Aorta (tissue), 5 donors: ENCODE results near the gene EDC3. TPM values are rescaled to one million over a fixed set of nuclear protein-coding genes. Genes with fewer than 3 reads are reported as not detected.

Experiments
- ATAC-seq: fragments of 200-7000 bp; cut with Tn5 transposase; one replicate; pipeline ENCODE4 v1.9.1; 2022; ENCODE audit warnings: moderate library complexity; ENCODE audit not compliant: low FRiP score
- DNase-seq, 2 donors: peaks; one replicate each; pipeline ENCODE4 v3.0.0-alpha.2; 2020
- H3K27ac ChIP-seq, 2 donors: one replicate each; pipeline ENCODE4 v1.5.1; 2013; ENCODE audit warnings: low read length in 2 of 2, mild to moderate bottlenecking in 2 of 2, moderate library complexity in 2 of 2, control low read depth in 1 of 2, inconsistent platforms in 1 of 2, low read depth in 1 of 2
- H3K27me3 ChIP-seq, 2 donors: one replicate each; pipeline ENCODE4 v1.6.1; 2013; ENCODE audit warnings: control low read depth in 1 of 2, low read length in 1 of 2, mild to moderate bottlenecking in 1 of 2, moderate library complexity in 1 of 2; ENCODE audit not compliant: insufficient read depth in 2 of 2, control insufficient read depth in 1 of 2
- H3K36me3 ChIP-seq, 2 donors: one replicate each; pipeline ENCODE4 v1.6.1; 2013; ENCODE audit warnings: control low read depth in 1 of 2, low read length in 1 of 2, mild to moderate bottlenecking in 1 of 2; ENCODE audit not compliant: insufficient read depth in 2 of 2, control insufficient read depth in 1 of 2
- H3K4me1 ChIP-seq, 2 donors: one replicate each; pipeline ENCODE4 v1.6.1; 2013; ENCODE audit warnings: low read length in 2 of 2, control low read depth in 1 of 2, mild to moderate bottlenecking in 1 of 2, moderate library complexity in 1 of 2; ENCODE audit not compliant: insufficient read depth in 2 of 2, control insufficient read depth in 1 of 2
- H3K4me3 ChIP-seq, 2 donors: one replicate each; pipeline ENCODE4 v1.5.1; 2013; ENCODE audit warnings: low read length in 2 of 2, control low read depth in 1 of 2, mild to moderate bottlenecking in 1 of 2
- H3K9me3 ChIP-seq: one replicate; pipeline ENCODE4 v1.6.1; 2013; ENCODE audit warnings: mild to moderate bottlenecking, low read length; ENCODE audit not compliant: control insufficient read depth
- WGBS, 2 donors: extraction: QIAGEN DNeasy Blood & Tissue Kit; methylation state at CpG; one replicate each; pipeline ENCODE4 v1.1.7; 2013; 5-methylcytosine and 5-hydroxymethylcytosine counted together
- intact Hi-C, 2 donors: fragments of 100-400 bp; cut with DNase I; formaldehyde crosslinking; loops; one replicate each; pipeline versions ENCODE4 v1.14.2 to v1.15.0; 2022
- polyA plus RNA-seq, 2 donors: library from polyadenylated mRNA; stranded (reverse); fragments of 200-250 nt; gene quantifications; one replicate each; pipeline ENCODE4 v1.2.3, GENCODE V29; 2013
- total RNA-seq, 2 donors: library from RNA; stranded (reverse); fragmentation: NEBNext Ultra II Directional; extraction: Animal tissue kit (Norgen Biotek cat#: 25700); gene quantifications; one replicate each; pipeline ENCODE4 v1.2.1, GENCODE V29; 2021
- donor health status: healthy with polysubstance abuse.
- donor health status: Bipolar disorder and iron deficiency.
- donor health status: DM: no; HTN: no; CAD: no.
- donor health status: DM: no; HTN: no; CAD: no.
- donor health status: DM: yes; HTN: yes; CAD: no.

EDC3 gene
- total and polyA plus RNA-seq, 4 donors: 13.4 to 30.8 (median 24.2) TPM

GRCh38 chr15:74628199-74628598 is 67.6 kb downstream of the EDC3 start:
- WGBS, 2 donors: 71 to 79% methylated on average over 3 of the region's 3 CpGs
- Histone ChIP-seq H3K27ac (no peak overlapping the region), H3K4me3 (no peak overlapping the region), H3K36me3 (peaks cover 4 to 18% of the 10 kb centered on the region in 2 donors), H3K9me3 (no peaks in the 10 kb centered on the region), H3K27me3 (no peaks in the 10 kb centered on the region), H3K4me1 (no peaks in the 10 kb centered on the region)
- intact Hi-C loops: no loop called here
- DNase-seq (no peak), ATAC-seq (no peak)

GRCh38 chr15:74627766-74628165 is 68.1 kb downstream of the EDC3 start:
- H3K27ac ChIP-seq: no peak overlapping the region
- H3K36me3 ChIP-seq: peaks cover 4 to 20% of the 10 kb centered on the region in 2 donors
- WGBS, 2 donors: 55 to 59% methylated on average over 5 of the region's 5 CpGs
- intact Hi-C loops: no loop called here
- H3K9me3 ChIP-seq: no peaks in the 10 kb centered on the region
- DNase-seq: no peak
- no peaks in the 10 kb centered on the region for H3K4me1 ChIP-seq
- ATAC-seq: no peak
- no peaks in the 10 kb centered on the region for H3K27me3 ChIP-seq
- no peak overlapping the region for H3K4me3 ChIP-seq

GRCh38 chr15:74626752-74627692 is 68.8 kb downstream of the EDC3 start:
- Histone ChIP-seq H3K4me1 (no peaks in the 10 kb centered on the region), H3K4me3 (no peak overlapping the region), H3K27me3 (no peaks in the 10 kb centered on the region), H3K27ac (no peak overlapping the region), H3K9me3 (no peaks in the 10 kb centered on the region), H3K36me3 (peaks cover 4 to 21% of the 10 kb centered on the region in 2 donors)
- WGBS, 2 donors: 80 to 82% methylated on average over 10 of the region's 10 CpGs
- DNase-seq (no peak), ATAC-seq (no peak)
- intact Hi-C loops: no loop called here

GRCh38 chr15:74626336-74626735 is 69.5 kb downstream of the EDC3 start:
- DNase-seq: no peak
- Histone ChIP-seq H3K9me3 (no peaks in the 10 kb centered on the region), H3K36me3 (peaks cover 4 to 21% of the 10 kb centered on the region in 2 donors), H3K27ac (no peak overlapping the region), H3K4me3 (no peak overlapping the region), H3K27me3 (no peaks in the 10 kb centered on the region), H3K4me1 (no peaks in the 10 kb centered on the region)
- ATAC-seq: no peak
- intact Hi-C loops: no loop called here
- 91 to 92% methylated on average over 7 of the region's 7 CpGs for WGBS, 2 donors

GRCh38 chr15:74625693-74626092 is 70.1 kb downstream of the EDC3 start:
- intact Hi-C loops: no loop called here
- ATAC-seq: no peak
- WGBS, 2 donors: 76 to 80% methylated on average over 6 of the region's 6 CpGs
- Histone ChIP-seq H3K9me3 (no peaks in the 10 kb centered on the region), H3K27ac (no peak overlapping the region), H3K36me3 (peaks cover 4 to 21% of the 10 kb centered on the region in 2 donors), H3K27me3 (no peaks in the 10 kb centered on the region), H3K4me3 (no peak overlapping the region), H3K4me1 (no peaks in the 10 kb centered on the region)
- no peak for DNase-seq

- no peaks in the 10 kb centered on the region for H3K4me1 ChIP-seq
- H3K27me3 ChIP-seq: no peaks in the 10 kb centered on the region
- no peak overlapping the region for H3K4me3 ChIP-seq
- intact Hi-C loops: no loop called here
- ATAC-seq (no peak), DNase-seq (peak in 1 of 2 donors; percentile 38)
- no peaks in the 10 kb centered on the region for H3K9me3 ChIP-seq
- H3K27ac ChIP-seq: no peak overlapping the region
- peaks cover 4 to 23% of the 10 kb centered on the region in 2 donors for H3K36me3 ChIP-seq
- WGBS, 2 donors: 81 to 85% methylated on average over 7 of the region's 7 CpGs
These were observed 71.7 kb downstream of the EDC3 start for GRCh38 chr15:74624020-74624602.

- no peaks in the 10 kb centered on the region for H3K4me1 ChIP-seq
- H3K4me3 ChIP-seq: no peak overlapping the region
- H3K36me3 ChIP-seq: peaks cover 0 to 23% of the 10 kb centered on the region in 2 donors
- H3K9me3 ChIP-seq: no peaks in the 10 kb centered on the region
- intact Hi-C loops: no loop called here
- ATAC-seq (no peak), DNase-seq (peak in 1 of 2 donors; percentile 35)
- WGBS, 2 donors: 77 to 88% methylated on average over 3 of the region's 3 CpGs
- H3K27ac ChIP-seq: no peak overlapping the region
- H3K27me3 ChIP-seq: no peaks in the 10 kb centered on the region
These were observed 73.1 kb downstream of the EDC3 start for GRCh38 chr15:74622758-74623157.

- no peak overlapping the region for H3K4me3 ChIP-seq
- 79 to 80% methylated on average over 21 of the region's 21 CpGs for WGBS, 2 donors
- H3K9me3 ChIP-seq: no peaks in the 10 kb centered on the region
- peak; percentile 36 to 75 for DNase-seq
- H3K4me1 ChIP-seq: no peaks in the 10 kb centered on the region
- ATAC-seq: no peak
- intact Hi-C loops: no loop called here
- H3K27me3 ChIP-seq: no peaks in the 10 kb centered on the region
- no peak overlapping the region for H3K27ac ChIP-seq
- H3K36me3 ChIP-seq: peaks cover 0 to 20% of the 10 kb centered on the region in 2 donors
These were observed 73.9 kb downstream of the EDC3 start for GRCh38 chr15:74621936-74622335.

GRCh38 chr15:74621546-74621920 is 74.3 kb downstream of the EDC3 start:
- ATAC-seq (no peak), DNase-seq (no peak)
- H3K4me1 ChIP-seq: no peaks in the 10 kb centered on the region
- H3K36me3 ChIP-seq: peaks cover 0 to 20% of the 10 kb centered on the region in 2 donors
- H3K27me3 ChIP-seq: no peaks in the 10 kb centered on the region
- no peak overlapping the region for H3K27ac ChIP-seq
- H3K4me3 ChIP-seq: no peak overlapping the region
- no peaks in the 10 kb centered on the region for H3K9me3 ChIP-seq
- 79 to 85% methylated on average over 12 to 16 of the region's 16 CpGs for WGBS, 2 donors
- intact Hi-C loops: no loop called here
